Adipose tissue (tissue), 3 donors: Measurements from ENCODE around the gene NTN1. TPM values are rescaled to one million over a fixed set of nuclear protein-coding genes. Genes with fewer than 3 reads are reported as not detected.

Source experiments
- H3K27ac ChIP-seq: one replicate; pipeline ENCODE4 v1.5.1; 2013; ENCODE audit warnings: low read depth, low read length
- WGBS, 3 donors: extraction: QIAGEN DNeasy Blood & Tissue Kit; methylation state at CpG; one replicate each; pipeline ENCODE4 v1.1.7; 2013; 5-methylcytosine and 5-hydroxymethylcytosine counted together
- polyA plus RNA-seq, 3 donors: library from polyadenylated mRNA; stranded (reverse); fragments of 200-250 nt; gene quantifications; one replicate each; pipeline ENCODE4 v1.2.3, GENCODE V29; 2013
- donor health status: healthy with polysubstance abuse.
- donor health status: Bipolar disorder and iron deficiency.
- donor health status: healthy.

NTN1 gene
- polyA plus RNA-seq, 3 donors: 1.6 to 3.7 (median 2.0) TPM

- WGBS, 3 donors: 84 to 94% (median 90%) methylated on average over 20 of the region's 20 CpGs
- no peak overlapping the region for H3K27ac ChIP-seq
Measured at GRCh38 chr17:9229160-9229825, 208.0 kb downstream of the NTN1 start.

- WGBS, 3 donors: 85 to 91% (median 86%) methylated on average over 9 of the region's 9 CpGs
- no peak overlapping the region for H3K27ac ChIP-seq
Measured at GRCh38 chr17:9229826-9230201, 208.5 kb downstream of the NTN1 start.

- H3K27ac ChIP-seq: no peak overlapping the region
Measured at GRCh38 chr17:9230346-9230745, 209.0 kb downstream of the NTN1 start.

GRCh38 chr17:9230861-9231260, 209.6 kb downstream of the NTN1 start:
- H3K27ac ChIP-seq: no peak overlapping the region
- WGBS, 3 donors: 85 to 92% (median 92%) methylated on average over 11 of the region's 11 CpGs

More at GRCh38 chr17:9230346-9230745, 209.0 kb downstream of the NTN1 start:
- 70 to 84% (median 75%) methylated on average over 15 of the region's 15 CpGs for WGBS, 3 donors

- no peak overlapping the region for H3K27ac ChIP-seq
- WGBS, 3 donors: 85 to 88% (median 85%) methylated on average over 21 to 23 of the region's 23 CpGs
Measured at GRCh38 chr17:9231449-9232154, 210.3 kb downstream of the NTN1 start.

GRCh38 chr17:9232155-9232475, 210.8 kb downstream of the NTN1 start:
- WGBS, 3 donors: 78 to 98% (median 87%) methylated on average over 4 to 6 of the region's 6 CpGs
- no peak overlapping the region for H3K27ac ChIP-seq

GRCh38 chr17:9232591-9233270, 211.4 kb downstream of the NTN1 start:
- WGBS, 3 donors: 37 to 62% (median 43%) methylated on average over 19 to 22 of the region's 22 CpGs
- H3K27ac ChIP-seq: no peak overlapping the region

- 45 to 63% (median 61%) methylated on average over 9 of the region's 9 CpGs for WGBS, 3 donors
- H3K27ac ChIP-seq: no peak overlapping the region
Measured at GRCh38 chr17:9233271-9233599, 211.9 kb downstream of the NTN1 start.

- 82 to 90% (median 84%) methylated on average over 7 of the region's 7 CpGs for WGBS, 3 donors
- no peak overlapping the region for H3K27ac ChIP-seq
Measured at GRCh38 chr17:9233761-9234160, 212.5 kb downstream of the NTN1 start.

- WGBS, 3 donors: 73 to 81% (median 80%) methylated on average over 8 of the region's 8 CpGs
- H3K27ac ChIP-seq: no peak overlapping the region
Measured at GRCh38 chr17:9234389-9234945, 213.2 kb downstream of the NTN1 start.

- 81 to 91% (median 82%) methylated on average over 4 of the region's 4 CpGs for WGBS, 3 donors
- H3K27ac ChIP-seq: no peak overlapping the region
Measured at GRCh38 chr17:9235346-9235745, 214.0 kb downstream of the NTN1 start.

- no peak overlapping the region for H3K27ac ChIP-seq
- WGBS, 3 donors: 77 to 96% (median 81%) methylated on average over 7 of the region's 7 CpGs
Measured at GRCh38 chr17:9236286-9237052, 215.2 kb downstream of the NTN1 start.

GRCh38 chr17:9237053-9237410, 215.7 kb downstream of the NTN1 start:
- 92 to 98% (median 93%) methylated on average over 3 of the region's 3 CpGs for WGBS, 3 donors
- no peak overlapping the region for H3K27ac ChIP-seq

GRCh38 chr17:9237661-9238301, 216.5 kb downstream of the NTN1 start:
- H3K27ac ChIP-seq: no peak overlapping the region
- WGBS, 3 donors: 85 to 89% (median 88%) methylated on average over 13 of the region's 13 CpGs

GRCh38 chr17:9238340-9239245, 217.3 kb downstream of the NTN1 start:
- H3K27ac ChIP-seq: no peak overlapping the region
- 86 to 91% (median 87%) methylated on average over 12 of the region's 12 CpGs for WGBS, 3 donors

GRCh38 chr17:9239246-9239792, 218.0 kb downstream of the NTN1 start:
- H3K27ac ChIP-seq: no peak overlapping the region
- WGBS, 3 donors: 26 to 43% (median 31%) methylated on average over 27 of the region's 27 CpGs
